PFSK-1 (cell line): ENCODE measurements around the gene ASCL3.

Experiments used
- POLR2AphosphoS5 ChIP-seq: IDR thresholded peaks from 2 replicates; pipeline ENCODE4 v1.6.1; 2012; ENCODE audit warnings: low read depth, mild to moderate bottlenecking, control low read depth, low read length, moderate library complexity
- SIN3A ChIP-seq: IDR thresholded peaks from 2 replicates; pipeline ENCODE4 v1.6.1; 2012; ENCODE audit warnings: mild to moderate bottlenecking, low read length, moderate library complexity, borderline replicate concordance; ENCODE audit not compliant: insufficient read depth
- TAF1 ChIP-seq: IDR thresholded peaks from 2 replicates; pipeline ENCODE4 v1.6.1; 2012; ENCODE audit warnings: low read length, control low read depth, borderline replicate concordance; ENCODE audit not compliant: insufficient read depth
- TF ChIP-seq, protein P1 (sequence below), 2 experiments: IDR thresholded peaks; 2 replicates each; pipeline versions ENCODE4 v1.6.1 to v1.8.0; 2011 to 2012; ENCODE audit warnings: low read depth in 2 of 2, low read length in 2 of 2, control low read depth in 1 of 2, inconsistent platforms in 1 of 2, mild to moderate bottlenecking in 1 of 2, moderate library complexity in 1 of 2; ENCODE audit not compliant: insufficient read depth in 1 of 2

DNA sequence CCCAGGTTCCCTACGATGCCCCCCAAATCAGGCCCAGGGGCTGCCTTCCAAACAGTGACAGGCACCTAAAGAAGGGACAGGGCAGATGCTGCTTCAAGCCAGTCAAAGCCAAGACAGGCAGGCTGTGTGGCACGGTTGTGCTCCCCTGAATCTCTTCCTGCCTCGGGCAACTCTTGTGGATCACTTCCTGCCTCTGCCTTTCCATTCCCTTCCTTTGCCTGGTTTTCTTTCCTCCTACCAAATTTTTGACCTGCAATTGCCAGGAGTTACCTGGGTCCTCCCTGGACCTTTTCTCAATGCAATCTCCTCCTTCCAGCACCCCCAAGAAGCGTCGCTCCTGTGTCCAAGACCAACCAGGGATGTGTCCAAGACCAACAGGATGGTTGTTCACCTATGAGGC lies 15.6 kb downstream of the ASCL3 start:
- no peak for TF ChIP-seq POLR2AphosphoS5
- TF ChIP-seq, protein P1, sequence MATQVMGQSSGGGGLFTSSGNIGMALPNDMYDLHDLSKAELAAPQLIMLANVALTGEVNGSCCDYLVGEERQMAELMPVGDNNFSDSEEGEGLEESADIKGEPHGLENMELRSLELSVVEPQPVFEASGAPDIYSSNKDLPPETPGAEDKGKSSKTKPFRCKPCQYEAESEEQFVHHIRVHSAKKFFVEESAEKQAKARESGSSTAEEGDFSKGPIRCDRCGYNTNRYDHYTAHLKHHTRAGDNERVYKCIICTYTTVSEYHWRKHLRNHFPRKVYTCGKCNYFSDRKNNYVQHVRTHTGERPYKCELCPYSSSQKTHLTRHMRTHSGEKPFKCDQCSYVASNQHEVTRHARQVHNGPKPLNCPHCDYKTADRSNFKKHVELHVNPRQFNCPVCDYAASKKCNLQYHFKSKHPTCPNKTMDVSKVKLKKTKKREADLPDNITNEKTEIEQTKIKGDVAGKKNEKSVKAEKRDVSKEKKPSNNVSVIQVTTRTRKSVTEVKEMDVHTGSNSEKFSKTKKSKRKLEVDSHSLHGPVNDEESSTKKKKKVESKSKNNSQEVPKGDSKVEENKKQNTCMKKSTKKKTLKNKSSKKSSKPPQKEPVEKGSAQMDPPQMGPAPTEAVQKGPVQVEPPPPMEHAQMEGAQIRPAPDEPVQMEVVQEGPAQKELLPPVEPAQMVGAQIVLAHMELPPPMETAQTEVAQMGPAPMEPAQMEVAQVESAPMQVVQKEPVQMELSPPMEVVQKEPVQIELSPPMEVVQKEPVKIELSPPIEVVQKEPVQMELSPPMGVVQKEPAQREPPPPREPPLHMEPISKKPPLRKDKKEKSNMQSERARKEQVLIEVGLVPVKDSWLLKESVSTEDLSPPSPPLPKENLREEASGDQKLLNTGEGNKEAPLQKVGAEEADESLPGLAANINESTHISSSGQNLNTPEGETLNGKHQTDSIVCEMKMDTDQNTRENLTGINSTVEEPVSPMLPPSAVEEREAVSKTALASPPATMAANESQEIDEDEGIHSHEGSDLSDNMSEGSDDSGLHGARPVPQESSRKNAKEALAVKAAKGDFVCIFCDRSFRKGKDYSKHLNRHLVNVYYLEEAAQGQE (IDR thresholded peaks at IDR 0.05; ENCODE audit: insufficient read depth in 1 of 2, low read depth in 2 of 2, low read length in 2 of 2), result no peak
- TF ChIP-seq SIN3A, result no peak
- no peak for TF ChIP-seq TAF1
